ENCODE data around the gene POLD1. TPM values are rescaled to one million over a fixed set of nuclear protein-coding genes. Genes with fewer than 3 reads are reported as not detected.
"Not testable (repeated sequence)": the region's sequence is repeated elsewhere in the genome, so short reads cannot be mapped to it uniquely, and the experiment has no call there.

POLD1 gene
- 10 to 100 TPM in 2 of 6 experiments, 1 to 10 TPM in 4; 6.2 to 13.1 (median 9.2) TPM for total RNA-seq
- long read RNA-seq, partial matches to known transcripts: 1 of 2 reads
- long read RNA-seq, other reads (novel, unspliced or antisense): 0 of 2 reads

DNA sequence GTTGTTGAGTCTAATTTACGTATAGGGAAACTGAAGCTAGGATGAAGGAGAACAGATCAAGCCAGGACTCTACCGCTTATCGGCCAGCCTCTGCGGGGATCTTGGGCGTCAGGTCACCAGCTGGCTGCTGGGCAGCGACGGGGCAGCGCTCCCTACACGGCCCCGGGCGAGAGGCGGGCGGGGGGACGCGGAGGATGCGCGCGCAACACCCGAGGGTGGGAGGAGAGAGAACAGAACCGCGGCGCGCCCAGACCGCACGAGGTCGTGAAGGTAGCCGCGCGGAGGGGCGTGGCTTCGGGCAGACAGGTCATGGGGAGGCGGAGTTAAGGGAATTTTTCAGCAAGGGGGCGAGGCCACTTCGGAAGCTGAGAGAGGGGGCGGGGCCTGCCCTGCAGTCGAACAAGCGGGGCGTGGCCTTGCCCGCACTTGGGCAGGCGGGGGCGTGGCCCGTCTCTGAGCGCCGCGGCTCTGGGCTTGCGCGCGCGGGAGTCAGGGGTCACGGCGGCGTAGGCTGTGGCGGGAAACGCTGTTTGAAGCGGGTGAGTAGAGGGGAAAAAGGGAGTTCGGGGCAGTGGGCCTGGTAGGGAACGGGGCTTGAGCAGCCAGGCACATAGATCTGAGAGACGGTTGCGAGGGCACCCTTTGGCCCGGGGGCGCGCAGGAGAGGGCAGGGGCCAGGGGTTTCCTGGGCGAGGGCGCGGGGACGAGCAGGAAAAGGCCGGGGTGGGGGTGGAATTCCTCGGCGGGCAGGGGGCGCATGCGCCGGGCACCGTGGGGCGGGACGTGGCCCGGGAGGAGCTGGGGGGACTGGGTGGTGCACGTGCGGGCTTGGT is at the start of gene POLD1:
POLD1 (plus strand) TSS at position 496 of the 833 bp plus-strand sequence. CDS start 14,505 bp downstream, outside the sequence.
- peaks cover 0 to 28% (median 6%) of the 10 kb centered on the region in 4 donors for H3K36me3 ChIP-seq
- no peaks in the 10 kb centered on the region for H3K9me3 ChIP-seq
- intact Hi-C loops (cut with DNase I): no loop called here
- peak; percentile 94 to 97 (median 96) for ATAC-seq
- H3K4me3 ChIP-seq: peak within 1 kb of the TSS; percentile 47 to 69 (median 56)
- DNase-seq: peak; percentile 98 to 99 (median 99)
- H3K27me3 ChIP-seq: no peaks in the 10 kb centered on the region
- TF ChIP-seq, protein P1, sequence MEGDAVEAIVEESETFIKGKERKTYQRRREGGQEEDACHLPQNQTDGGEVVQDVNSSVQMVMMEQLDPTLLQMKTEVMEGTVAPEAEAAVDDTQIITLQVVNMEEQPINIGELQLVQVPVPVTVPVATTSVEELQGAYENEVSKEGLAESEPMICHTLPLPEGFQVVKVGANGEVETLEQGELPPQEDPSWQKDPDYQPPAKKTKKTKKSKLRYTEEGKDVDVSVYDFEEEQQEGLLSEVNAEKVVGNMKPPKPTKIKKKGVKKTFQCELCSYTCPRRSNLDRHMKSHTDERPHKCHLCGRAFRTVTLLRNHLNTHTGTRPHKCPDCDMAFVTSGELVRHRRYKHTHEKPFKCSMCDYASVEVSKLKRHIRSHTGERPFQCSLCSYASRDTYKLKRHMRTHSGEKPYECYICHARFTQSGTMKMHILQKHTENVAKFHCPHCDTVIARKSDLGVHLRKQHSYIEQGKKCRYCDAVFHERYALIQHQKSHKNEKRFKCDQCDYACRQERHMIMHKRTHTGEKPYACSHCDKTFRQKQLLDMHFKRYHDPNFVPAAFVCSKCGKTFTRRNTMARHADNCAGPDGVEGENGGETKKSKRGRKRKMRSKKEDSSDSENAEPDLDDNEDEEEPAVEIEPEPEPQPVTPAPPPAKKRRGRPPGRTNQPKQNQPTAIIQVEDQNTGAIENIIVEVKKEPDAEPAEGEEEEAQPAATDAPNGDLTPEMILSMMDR (IDR thresholded peaks at IDR 0.05): no peak
- TF ChIP-seq POLR2A (IDR thresholded peaks at IDR 0.05): peak; percentile 16
- WGBS (ENCODE audit: insufficient coverage, low coverage, low lambda C conversion rate, missing lambda C conversion rate): 0% methylated on average over 43 of the region's 78 CpGs
- H3K4me1 ChIP-seq: peaks cover 0 to 8% (median 0%) of the 10 kb centered on the region in 4 donors
- H3K27ac ChIP-seq: peak within 1 kb of the TSS in 2 of 3 donors; percentile 60 to 70

DNA sequence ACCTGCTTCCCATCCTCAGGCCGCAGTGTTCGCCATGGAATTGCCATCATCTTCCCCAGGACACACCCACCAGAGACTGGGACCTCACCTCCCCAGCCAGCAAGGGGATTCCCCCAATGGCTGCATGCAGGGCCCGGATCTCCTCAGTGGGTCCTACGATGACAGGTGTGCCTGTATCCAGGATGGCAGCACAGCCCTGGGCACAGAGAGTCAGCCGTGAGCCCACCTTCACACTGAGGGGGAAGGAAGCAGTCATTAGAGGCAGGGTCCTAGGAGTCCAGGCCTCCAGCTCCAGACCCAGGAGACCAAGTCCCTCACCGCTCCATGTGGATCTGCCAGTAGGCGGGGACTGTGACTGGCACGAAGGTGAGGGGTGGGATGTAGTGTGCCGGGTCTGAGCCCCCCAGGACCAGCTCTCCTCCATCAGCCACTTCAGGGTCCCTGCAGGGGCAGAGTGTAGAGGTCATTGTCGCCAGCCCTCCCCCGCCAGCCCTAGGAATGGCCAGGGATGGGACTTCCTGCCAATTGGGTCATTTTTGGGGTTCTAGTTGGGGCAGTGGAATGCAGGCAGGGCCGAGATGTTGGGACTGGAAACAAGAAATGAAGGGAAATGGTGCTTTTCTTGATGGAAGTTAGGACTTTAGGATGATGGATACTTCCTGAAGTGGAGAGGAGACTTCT is 49.3 kb upstream of the POLD1 start:
- Histone ChIP-seq H3K4me1 (peaks cover 0 to 19% (median 1%) of the 10 kb centered on the region in 4 donors), H3K4me3 (no peak overlapping the region), H3K9me3 (no peaks in the 10 kb centered on the region), H3K36me3 (no peaks in the 10 kb centered on the region), H3K27me3 (no peaks in the 10 kb centered on the region), H3K27ac (no peak overlapping the region)
- 100% methylated on average over 3 of the region's 12 CpGs for WGBS (ENCODE audit: insufficient coverage, low coverage, low lambda C conversion rate, missing lambda C conversion rate)
- intact Hi-C loops (cut with DNase I): no loop called here
- DNase-seq (no peak), ATAC-seq (no peak)
- no peak for TF ChIP-seq POLR2A (IDR thresholded peaks at IDR 0.05)
- TF ChIP-seq, protein P1 (IDR thresholded peaks at IDR 0.05): no peak

DNA sequence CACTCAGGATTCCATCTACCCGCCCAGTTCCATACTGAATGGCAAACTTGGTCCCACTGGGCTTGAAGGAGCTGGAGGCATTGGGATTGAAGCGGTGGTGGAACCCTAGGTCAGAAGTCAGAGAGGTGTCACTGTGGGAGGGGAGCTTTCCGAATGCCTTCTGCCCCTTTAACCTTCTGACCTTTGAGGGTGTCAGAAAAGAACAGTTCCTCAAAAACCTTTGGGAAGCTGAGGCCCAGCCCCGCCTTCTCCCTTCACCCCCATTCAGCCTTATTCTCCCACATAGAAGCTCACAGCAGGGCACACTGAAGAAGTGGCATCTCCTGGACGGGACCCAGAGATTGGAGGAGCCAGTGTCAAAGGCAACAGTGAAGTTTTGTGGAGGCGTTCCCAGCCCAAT is 47.1 kb upstream of the POLD1 start:
- ATAC-seq; H3K27ac ChIP-seq; H3K4me3 ChIP-seq; H3K36me3 ChIP-seq; H3K27me3 ChIP-seq; intact Hi-C loops (cut with DNase I); H3K9me3 ChIP-seq: not testable (repeated sequence)
- WGBS (ENCODE audit: insufficient coverage, low coverage, low lambda C conversion rate, missing lambda C conversion rate): 76% methylated on average over 3 of the region's 6 CpGs
- H3K4me1 ChIP-seq: peaks cover 0 to 12% (median 1%) of the 10 kb centered on the region in 4 donors
- peak in 1 of 3 donors; percentile 11 for DNase-seq

DNA sequence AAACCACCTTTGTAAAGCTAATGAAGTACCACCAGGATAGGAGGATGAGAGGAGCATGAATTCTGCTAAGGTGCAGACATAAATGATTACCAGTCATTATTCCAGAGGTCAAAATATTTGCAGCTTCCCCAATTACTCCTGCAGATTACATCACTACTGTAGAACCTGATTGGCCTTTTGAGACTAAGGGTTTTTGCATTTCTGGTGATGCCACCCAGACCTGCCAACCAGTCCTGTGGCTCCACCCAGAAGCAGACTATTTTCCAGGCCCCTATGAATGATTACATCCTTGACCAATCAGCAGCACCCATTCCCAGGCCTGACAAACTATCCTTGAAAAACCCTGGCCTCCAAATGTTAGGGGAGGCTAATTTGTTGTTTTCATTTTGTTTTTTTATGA is 43.8 kb upstream of the POLD1 start:
- Histone ChIP-seq H3K27me3 (no peaks in the 10 kb centered on the region), H3K27ac (no peak overlapping the region), H3K4me3 (no peak overlapping the region), H3K9me3 (no peaks in the 10 kb centered on the region), H3K4me1 (no peaks in the 10 kb centered on the region), H3K36me3 (no peaks in the 10 kb centered on the region)
- TF ChIP-seq POLR2A (IDR thresholded peaks at IDR 0.05): no peak
- TF ChIP-seq, protein P1 (IDR thresholded peaks at IDR 0.05): no peak
- intact Hi-C loops (cut with DNase I): no loop called here
- ATAC-seq (no peak), DNase-seq (peak in 1 of 3 donors; percentile 3)

DNA sequence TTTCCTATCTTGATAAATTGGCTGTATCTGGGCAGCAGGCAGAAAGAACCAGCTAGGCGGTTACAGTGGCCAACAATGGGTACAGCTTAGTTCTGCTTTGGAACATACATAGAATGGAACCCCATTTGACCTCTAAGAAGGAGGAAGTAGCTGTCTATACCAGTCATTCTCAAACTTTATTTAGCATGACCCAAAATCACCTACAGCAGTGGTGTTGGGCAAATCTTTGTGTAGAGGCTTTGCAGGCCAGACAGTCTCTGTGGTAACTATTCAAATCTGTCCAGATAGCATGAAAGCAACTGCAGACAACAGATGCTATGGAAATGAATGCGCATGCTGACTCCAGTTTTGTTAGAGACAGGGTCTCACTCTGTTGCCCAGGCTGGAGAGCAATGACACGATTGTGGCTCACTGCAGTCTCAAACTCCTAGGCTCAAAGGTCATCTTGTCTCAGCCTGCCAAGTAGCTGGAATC is 43.0 kb upstream of the POLD1 start:
- WGBS (ENCODE audit: insufficient coverage, low coverage, low lambda C conversion rate, missing lambda C conversion rate): 33% methylated on average over 1 of the region's 3 CpGs

More for the DNA sequence above, 43.0 kb upstream of the POLD1 start:
- intact Hi-C loops (cut with DNase I): no loop called here
- H3K9me3 ChIP-seq: no peaks in the 10 kb centered on the region
- no peak for TF ChIP-seq POLR2A (IDR thresholded peaks at IDR 0.05)
- TF ChIP-seq, protein P1 (IDR thresholded peaks at IDR 0.05): no peak
- H3K27me3 ChIP-seq: no peaks in the 10 kb centered on the region
- peak; percentile 34 to 67 (median 50) for ATAC-seq
- no peak overlapping the region for H3K27ac ChIP-seq
- no peak overlapping the region for H3K4me3 ChIP-seq
- H3K4me1 ChIP-seq: no peaks in the 10 kb centered on the region
- DNase-seq: no peak
- H3K36me3 ChIP-seq: no peaks in the 10 kb centered on the region

Measured in right lobe of liver (tissue), 6 donors.